Activated T-helper 9 cell treated with anti-CD3 and anti-CD28 coated beads, Interleukin-2, amount 50 U/mL, for 16 hours (primary cell): ENCODE measurements around the gene SMG6.
A peak's percentile ranks its signal among the peaks of the same experiment; 100 is the strongest.

ENCODE experiments used
- DNase-seq: peaks from one replicate; pipeline ENCODE4 v3.0.0-alpha.2; 2020; ENCODE audit warnings: low read depth

SMG6 gene

DNA sequence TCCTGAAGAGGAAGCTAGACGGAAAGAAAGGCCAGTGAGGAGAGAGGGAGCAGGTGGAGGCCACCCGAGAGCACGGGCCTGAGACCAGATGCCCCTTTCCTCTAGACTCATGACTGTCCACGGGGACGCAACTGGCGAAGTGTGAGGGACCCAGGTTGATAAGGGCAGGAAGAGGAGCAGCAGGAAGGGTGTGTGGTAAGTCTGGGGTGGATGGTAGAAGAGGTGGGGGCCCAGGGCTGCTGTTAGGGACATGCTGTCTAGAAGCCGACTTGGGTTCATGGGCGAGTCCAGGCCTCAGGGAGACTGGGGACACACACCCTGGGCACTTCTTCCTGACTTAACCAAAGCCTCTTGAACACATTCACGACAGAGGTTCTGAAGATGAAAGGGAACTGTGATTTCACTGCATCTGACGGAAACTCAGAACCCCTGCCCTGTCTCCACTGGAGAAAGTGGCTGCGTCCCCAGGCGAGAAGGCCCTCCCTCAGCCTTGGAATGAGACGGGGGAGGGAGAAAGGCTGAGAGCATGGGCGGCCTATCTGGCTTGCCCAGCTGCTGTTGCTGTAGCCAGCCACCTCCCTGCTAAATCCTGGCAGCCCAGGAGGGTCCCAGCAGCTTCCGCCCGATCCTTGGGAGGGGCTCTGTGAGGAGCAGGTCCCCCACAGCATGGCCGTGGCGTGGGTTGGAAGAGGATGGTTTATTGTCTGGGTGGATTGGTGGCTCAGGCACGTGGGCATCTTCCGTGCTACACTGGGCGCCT is 242.7 kb downstream of the SMG6 start:
- no peak for DNase-seq

GRCh38 chr17:2060385-2060658 is 243.3 kb downstream of the SMG6 start:
- no peak for DNase-seq

- DNase-seq: no peak
Observed at GRCh38 chr17:2059547-2060384, 243.8 kb downstream of the SMG6 start.

DNA sequence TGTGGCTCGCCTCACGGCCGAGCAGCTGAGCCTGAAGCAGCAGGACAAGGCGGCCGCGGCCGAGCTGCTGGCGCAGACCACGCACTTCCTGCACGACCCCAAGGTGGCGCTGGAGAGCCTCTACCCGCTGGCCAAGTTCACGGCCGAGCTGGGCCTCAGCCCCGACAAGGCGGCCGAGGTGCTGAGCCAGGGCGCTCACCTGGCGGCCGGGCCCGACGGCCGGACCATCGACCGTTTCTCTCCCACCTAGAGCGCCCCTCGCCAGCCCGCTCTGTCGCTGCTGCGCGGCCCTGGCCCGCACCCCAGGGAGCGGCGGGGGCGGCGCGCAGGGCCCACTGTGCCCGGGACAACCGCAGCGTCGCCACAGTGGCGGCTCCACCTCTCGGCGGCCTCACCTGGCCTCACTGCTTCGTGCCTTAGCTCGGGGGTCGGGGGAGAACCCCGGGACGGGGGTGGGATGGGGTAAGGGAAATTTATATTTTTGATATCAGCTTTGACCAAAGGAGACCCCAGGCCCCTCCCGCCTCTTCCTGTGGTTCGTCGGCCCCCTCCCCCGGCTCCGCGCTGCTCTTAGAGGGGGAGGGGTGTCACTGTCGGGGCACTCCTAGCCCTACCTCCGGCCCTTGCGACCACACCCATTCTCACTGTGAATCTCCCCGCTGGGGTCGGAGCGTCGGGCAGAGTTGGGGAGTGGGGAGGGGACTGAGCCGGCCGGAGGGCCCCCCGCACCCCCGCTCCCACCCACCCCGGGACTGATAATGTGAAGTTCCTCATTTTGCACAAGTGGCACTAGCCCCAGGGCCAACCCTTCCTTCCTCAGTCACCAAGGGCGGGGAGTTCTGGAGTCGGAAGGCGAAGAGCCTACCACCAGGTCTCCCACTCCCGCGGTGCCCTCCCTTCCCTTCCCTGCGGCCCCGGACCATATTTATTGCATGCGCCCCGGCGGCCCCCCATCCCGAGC is 244.7 kb downstream of the SMG6 start:
- peak; percentile 54 for DNase-seq

DNA sequence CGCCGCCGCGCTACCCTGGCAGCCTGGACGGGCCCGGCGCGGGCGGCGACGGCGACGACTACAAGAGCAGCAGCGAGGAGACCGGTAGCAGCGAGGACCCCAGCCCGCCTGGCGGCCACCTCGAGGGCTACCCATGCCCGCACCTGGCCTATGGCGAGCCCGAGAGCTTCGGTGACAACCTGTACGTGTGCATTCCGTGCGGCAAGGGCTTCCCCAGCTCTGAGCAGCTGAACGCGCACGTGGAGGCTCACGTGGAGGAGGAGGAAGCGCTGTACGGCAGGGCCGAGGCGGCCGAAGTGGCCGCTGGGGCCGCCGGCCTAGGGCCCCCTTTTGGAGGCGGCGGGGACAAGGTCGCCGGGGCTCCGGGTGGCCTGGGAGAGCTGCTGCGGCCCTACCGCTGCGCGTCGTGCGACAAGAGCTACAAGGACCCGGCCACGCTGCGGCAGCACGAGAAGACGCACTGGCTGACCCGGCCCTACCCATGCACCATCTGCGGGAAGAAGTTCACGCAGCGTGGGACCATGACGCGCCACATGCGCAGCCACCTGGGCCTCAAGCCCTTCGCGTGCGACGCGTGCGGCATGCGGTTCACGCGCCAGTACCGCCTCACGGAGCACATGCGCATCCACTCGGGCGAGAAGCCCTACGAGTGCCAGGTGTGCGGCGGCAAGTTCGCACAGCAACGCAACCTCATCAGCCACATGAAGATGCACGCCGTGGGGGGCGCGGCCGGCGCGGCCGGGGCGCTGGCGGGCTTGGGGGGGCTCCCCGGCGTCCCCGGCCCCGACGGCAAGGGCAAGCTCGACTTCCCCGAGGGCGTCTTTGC is 245.6 kb downstream of the SMG6 start:
- DNase-seq: no peak

GRCh38 chr17:2057175-2057759 is 246.3 kb downstream of the SMG6 start:
- no peak for DNase-seq

GRCh38 chr17:2056206-2057174 is 247.1 kb downstream of the SMG6 start:
- peak; percentile 36 for DNase-seq

GRCh38 chr17:2055292-2056205 is 248.0 kb downstream of the SMG6 start:
- DNase-seq: no peak

DNA sequence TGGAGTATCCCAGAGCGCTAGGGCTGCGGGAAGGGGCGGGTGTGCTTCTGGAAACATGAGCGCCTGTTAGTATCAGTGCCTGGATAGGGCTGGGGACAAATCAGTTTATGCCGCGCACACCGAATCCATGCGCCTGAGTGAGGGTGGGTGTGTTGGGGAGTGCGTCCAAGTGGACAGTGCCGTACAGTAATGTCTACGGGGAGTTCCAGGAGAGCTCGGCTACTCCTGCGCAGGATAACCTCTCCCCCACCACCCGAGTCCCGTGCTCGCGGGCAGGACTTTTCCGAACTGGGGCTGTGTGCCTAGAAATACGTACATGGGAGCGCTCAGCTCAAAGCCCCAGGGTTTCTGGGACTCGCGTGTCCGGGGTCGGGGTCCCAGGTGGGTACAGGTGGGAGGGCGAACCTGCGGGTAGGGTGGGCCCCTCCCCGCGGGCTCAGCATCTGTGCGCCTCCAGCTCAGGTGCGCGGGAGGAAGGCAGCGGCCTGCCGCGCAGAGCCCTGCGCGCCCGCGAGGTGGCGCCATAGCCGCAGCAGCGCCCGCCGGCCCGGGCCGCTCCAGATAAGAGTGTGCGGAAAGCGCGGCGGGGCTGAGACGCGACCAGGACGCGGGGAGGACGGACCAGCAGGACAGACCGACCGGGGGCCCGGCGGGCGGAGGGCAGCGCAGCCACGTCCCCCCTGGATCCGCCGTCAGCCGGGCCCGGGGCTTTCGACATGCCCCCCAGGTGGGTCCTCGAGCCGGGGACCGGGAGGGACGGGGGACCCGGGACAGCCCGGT is 248.9 kb downstream of the SMG6 start, which contains the start of gene HIC1:
TSS of gene HIC1 (plus strand) at position 592 of the 780 bp plus-strand sequence. CDS start 1,588 bp downstream, outside the sequence.
- DNase-seq: peak; percentile 72

DNA sequence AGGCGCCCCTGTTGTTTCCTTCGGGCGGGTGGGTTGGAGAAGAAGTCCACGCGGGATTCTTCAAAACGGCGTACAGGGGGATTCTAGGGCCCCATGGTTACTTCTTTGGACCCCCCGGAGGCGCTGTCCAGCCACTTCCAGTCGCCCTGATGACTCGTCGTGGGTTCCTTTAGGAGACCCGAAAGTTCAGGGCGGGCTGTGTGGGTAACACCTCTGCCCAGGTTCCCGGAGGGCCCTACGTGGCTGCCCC is 249.4 kb downstream of the SMG6 start:
- no peak for DNase-seq

DNA sequence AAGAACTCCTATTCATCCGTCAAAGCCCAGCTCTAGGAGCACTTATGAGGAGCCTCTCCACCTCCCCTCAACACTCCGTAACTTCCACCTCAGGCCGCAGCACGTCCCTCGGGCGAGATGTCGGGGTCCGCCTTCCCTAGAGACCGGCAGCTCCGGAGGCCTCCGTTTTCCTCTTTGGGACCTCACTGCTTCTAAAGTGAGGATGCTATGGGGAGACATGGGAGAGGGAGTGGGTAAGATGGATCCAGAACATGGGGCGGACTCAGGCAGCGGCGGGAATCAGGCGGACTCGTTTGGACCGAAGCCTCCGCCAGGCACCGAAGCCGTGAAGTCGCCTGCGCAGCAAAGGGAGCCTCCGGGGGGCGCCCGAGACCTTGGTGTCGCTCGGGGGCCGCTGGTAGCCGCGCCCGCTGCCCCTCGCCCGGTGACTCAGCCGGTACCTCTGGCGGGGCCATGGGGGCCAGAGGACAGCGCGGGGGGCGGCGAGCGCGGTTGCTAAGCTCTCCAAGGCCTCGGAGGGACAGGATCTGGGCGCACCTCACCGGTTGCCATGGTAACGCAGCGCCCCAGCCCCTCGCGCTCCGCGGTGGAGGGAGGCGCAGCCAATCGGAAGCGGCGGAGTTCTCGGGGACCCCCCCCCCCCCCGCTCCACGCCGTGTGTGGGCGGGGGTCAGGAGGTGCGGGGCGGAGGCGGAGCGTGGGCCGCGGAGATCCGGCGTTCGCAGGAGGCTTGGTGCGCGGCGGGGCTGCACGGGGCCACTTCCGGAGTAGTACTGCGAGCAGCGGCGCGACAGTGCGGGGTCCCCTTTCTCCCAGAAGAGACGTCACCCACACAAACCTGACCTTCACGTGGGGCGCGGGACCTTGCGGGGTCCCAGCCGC is 250.0 kb downstream of the SMG6 start:
- peak; percentile 74 for DNase-seq

DNA sequence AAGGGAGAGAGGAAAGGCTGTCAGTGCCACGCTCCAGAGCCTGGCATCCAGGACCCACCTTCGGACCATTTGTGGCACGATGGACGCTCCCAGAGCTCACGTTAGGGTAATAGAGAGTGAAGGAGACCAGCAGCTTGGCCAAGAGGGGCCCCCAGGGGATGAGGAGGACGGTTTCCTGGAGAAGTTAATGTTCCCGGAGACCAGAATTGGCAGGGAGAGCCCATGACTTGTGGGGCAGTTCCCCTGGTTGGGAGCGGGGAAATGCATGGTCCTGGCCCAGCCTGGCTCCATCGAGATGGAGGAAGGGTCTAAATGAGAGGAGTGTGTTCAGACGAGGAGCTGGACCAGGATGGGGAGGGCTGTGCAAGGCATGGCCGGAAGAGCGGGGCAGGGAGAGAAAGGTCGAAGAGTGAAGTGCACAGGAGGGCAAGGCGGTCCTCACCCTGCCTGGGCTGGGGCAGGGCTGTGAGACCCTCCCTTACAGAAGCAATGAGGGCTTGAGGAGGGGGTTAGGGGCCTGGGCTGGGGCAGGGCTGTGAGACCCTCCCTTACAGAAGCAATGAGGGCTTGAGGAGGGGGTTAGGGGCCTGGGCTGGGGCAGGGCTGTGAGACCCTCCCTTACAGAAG is 251.5 kb downstream of the SMG6 start:
- no peak for DNase-seq

DNA sequence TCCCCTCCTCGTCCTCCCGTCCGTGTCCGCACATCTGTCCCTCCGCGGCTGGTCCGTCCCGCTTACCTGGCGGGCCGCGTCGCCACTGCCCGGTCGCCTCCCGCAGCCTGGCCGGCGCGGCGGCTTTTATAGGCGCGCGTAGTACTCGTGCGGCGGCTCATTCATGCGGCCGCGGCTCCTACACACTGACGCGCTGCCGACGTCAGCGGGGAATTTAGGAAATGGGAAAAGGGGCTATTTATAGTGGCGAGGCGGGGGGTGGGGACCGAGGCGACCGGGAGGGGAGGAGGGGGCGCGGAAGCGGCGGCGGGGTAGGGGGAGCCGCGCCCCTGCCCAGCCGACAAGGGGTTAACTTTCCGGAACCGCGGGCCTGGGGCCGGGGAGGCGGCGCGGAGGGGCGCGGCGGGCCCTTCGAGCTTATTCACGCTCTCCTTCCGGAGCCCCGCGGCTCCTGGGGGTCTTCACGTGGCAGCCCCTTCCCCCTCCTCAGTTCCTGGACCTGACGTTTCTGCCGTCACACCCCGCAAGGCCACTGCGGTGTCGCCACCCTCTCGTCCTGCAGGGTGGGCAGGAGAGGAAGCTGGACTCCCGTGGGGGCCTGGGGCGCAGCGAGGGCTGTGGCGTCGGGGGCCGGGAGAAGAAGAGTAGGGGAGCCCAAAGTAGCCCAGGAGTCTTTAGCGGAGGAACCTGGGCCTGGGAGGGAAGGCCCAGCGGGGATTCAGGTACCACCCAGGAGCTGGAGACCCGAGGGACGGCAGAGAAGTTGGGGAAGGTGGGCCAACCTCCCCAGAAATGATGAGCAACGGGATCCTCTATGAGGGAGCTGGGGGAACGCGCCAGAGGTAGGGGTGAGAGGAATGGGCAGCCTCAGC is 252.3 kb downstream of the SMG6 start:
- DNase-seq: no peak

DNA sequence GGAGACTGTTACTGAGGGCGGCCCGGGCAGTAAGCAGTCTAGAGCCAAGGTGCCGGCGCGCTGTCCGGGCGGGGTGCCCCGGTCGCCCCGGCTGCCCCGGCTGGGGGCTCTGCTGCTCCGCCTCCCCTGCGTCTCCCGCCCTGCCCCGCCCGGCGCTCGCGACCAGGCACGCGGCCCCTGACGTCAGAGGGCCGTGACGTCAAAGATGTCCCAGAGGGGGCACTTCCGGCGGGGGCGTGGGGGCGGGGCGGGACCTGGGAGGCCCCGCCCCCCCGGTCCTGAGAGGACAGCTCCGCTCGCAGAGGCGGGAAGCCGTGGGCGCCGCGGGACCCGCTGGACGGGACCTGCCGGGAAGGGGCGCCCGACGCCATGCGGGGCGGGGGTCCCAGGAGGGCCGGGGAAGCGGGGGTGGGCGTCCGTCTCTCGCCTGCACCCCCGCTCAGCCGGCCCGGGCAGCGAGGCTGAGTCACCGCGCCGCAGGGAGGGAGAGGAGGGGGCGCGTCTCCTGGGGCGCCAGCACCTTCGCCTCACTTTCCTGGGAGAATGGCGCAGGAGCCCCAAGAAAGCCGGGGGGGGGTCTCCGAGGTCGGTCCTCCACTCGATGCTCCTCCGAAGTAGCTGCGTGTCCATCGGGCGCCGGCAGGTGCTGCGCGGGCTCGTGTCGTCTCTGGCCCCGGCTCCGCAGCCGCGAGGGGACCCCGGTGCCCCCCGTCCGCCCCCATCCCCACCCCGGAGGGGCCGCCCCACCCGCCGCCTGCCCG is 253.1 kb downstream of the SMG6 start:
- DNase-seq: peak; percentile 71
